KOPT-K1 (cell line): ENCODE data around the gene PBX1.

Source experiments
- H3K27ac ChIP-seq: fragments of 200-600 bp; sonication (generic); 2 replicates; pipeline ENCODE4 v1.5.1; 2016; ENCODE audit warnings: antibody characterized with exemption, mild to moderate bottlenecking, low read depth, low read length; ENCODE audit not compliant: poor library complexity, severe bottlenecking
- H3K36me3 ChIP-seq: fragments of 200-600 bp; sonication (generic); 2 replicates; pipeline ENCODE4 v1.5.1; 2017; ENCODE audit warnings: antibody characterized with exemption, mild to moderate bottlenecking, low read length, moderate library complexity; ENCODE audit not compliant: insufficient read depth
- H3K9me3 ChIP-seq: fragments of 200-600 bp; sonication (generic); 2 replicates; pipeline ENCODE4 v1.5.1; 2017; ENCODE audit warnings: antibody characterized with exemption, low read length, mild to moderate bottlenecking; ENCODE audit not compliant: insufficient read depth, poor library complexity, severe bottlenecking

Gene PBX1

GRCh38 chr1:164689672-164690511 lies 130.9 kb downstream of the PBX1 start:
- H3K27ac ChIP-seq, result no peak overlapping the region
- no peaks in the 10 kb centered on the region for H3K9me3 ChIP-seq
- no peaks in the 10 kb centered on the region for H3K36me3 ChIP-seq

- H3K27ac ChIP-seq, result no peak overlapping the region
- H3K36me3 ChIP-seq, result no peaks in the 10 kb centered on the region
- H3K9me3 ChIP-seq, result no peaks in the 10 kb centered on the region
These were observed 133.4 kb downstream of the PBX1 start for GRCh38 chr1:164692420-164692819.

GRCh38 chr1:164693564-164694359 lies 134.8 kb downstream of the PBX1 start:
- Histone ChIP-seq H3K36me3 (no peaks in the 10 kb centered on the region), H3K27ac (no peak overlapping the region), H3K9me3 (no peaks in the 10 kb centered on the region)

- Histone ChIP-seq H3K36me3 (no peaks in the 10 kb centered on the region), H3K27ac (no peak overlapping the region), H3K9me3 (no peaks in the 10 kb centered on the region)
These were observed 135.5 kb downstream of the PBX1 start for GRCh38 chr1:164694505-164694904.

- Histone ChIP-seq H3K36me3 (no peaks in the 10 kb centered on the region), H3K27ac (no peak overlapping the region), H3K9me3 (no peaks in the 10 kb centered on the region)
These were observed 137.1 kb downstream of the PBX1 start for GRCh38 chr1:164695956-164696665.

- Histone ChIP-seq H3K27ac (no peak overlapping the region), H3K36me3 (no peaks in the 10 kb centered on the region), H3K9me3 (no peaks in the 10 kb centered on the region)
These were observed 141.0 kb downstream of the PBX1 start for GRCh38 chr1:164699815-164700491.

- no peaks in the 10 kb centered on the region for H3K9me3 ChIP-seq
- H3K27ac ChIP-seq, result no peak overlapping the region
- no peaks in the 10 kb centered on the region for H3K36me3 ChIP-seq
These were observed 141.7 kb downstream of the PBX1 start for GRCh38 chr1:164700683-164701082.

GRCh38 chr1:164701189-164701761 lies 142.3 kb downstream of the PBX1 start:
- no peaks in the 10 kb centered on the region for H3K9me3 ChIP-seq
- H3K27ac ChIP-seq, result no peak overlapping the region
- no peaks in the 10 kb centered on the region for H3K36me3 ChIP-seq

GRCh38 chr1:164702216-164702615 lies 143.2 kb downstream of the PBX1 start:
- Histone ChIP-seq H3K36me3 (no peaks in the 10 kb centered on the region), H3K9me3 (no peaks in the 10 kb centered on the region), H3K27ac (no peak overlapping the region)

- no peak overlapping the region for H3K27ac ChIP-seq
- H3K36me3 ChIP-seq, result no peaks in the 10 kb centered on the region
- H3K9me3 ChIP-seq, result no peaks in the 10 kb centered on the region
These were observed 143.7 kb downstream of the PBX1 start for GRCh38 chr1:164702664-164703063.

- H3K27ac ChIP-seq, result no peak overlapping the region
- H3K36me3 ChIP-seq, result no peaks in the 10 kb centered on the region
- H3K9me3 ChIP-seq, result no peaks in the 10 kb centered on the region
These were observed 144.5 kb downstream of the PBX1 start for GRCh38 chr1:164703463-164703862.

- no peak overlapping the region for H3K27ac ChIP-seq
- H3K36me3 ChIP-seq, result no peaks in the 10 kb centered on the region
- H3K9me3 ChIP-seq, result no peaks in the 10 kb centered on the region
These were observed 145.0 kb downstream of the PBX1 start for GRCh38 chr1:164703960-164704411.

GRCh38 chr1:164704954-164705353 lies 146.0 kb downstream of the PBX1 start:
- Histone ChIP-seq H3K9me3 (no peaks in the 10 kb centered on the region), H3K27ac (no peak overlapping the region), H3K36me3 (no peaks in the 10 kb centered on the region)

- Histone ChIP-seq H3K9me3 (no peaks in the 10 kb centered on the region), H3K36me3 (no peaks in the 10 kb centered on the region), H3K27ac (no peak overlapping the region)
These were observed 147.6 kb downstream of the PBX1 start for GRCh38 chr1:164706606-164706987.
